ENCODE measurements around the gene TH.
A peak's percentile ranks its signal among the peaks of the same experiment; 100 is the strongest.

The TH gene

DNA sequence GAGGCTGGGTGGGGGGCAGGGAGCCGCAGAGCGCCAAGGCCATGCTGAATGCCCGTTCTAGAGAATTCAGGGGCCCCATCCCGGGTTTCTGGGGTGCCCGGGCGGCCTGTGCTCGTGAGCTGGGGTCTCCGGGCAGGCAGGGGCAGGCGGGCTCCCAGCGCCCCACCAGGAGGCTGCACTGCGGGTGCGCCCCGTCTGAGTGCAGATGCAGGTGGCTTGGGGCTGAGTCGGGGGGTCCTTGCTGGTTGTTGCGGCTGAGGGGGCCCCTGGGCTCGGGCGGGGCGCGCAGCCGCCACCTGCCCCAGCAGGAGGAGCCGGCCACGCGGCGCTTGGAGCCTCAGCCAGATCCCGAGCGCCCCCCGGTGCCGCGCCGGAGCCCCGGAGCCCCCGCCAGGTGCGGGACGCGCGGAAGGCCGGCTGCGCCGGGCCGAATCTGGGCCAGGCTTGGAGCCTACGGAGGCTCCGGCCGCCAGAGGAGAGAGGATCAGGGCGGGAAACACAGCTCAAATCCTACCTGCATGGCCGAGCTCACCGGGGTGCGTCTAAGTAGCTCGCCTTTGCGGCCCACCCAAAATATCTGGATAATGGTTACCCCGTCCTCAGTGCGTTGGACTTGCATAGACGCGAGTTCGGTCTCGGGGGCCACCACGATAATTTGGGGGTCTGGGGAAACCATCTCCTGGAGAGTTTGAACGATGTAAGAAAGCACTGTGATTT lies 31.8 kb downstream of the TH start:
- DNase-seq: peak; percentile 30

- DNase-seq: no peak
Measured at GRCh38 chr11:2139123-2139521, 32.5 kb downstream of the TH start, which contains the start of gene IGF2. TSS of gene IGF2 (minus strand) at chr11:2139389. CDS start at chr11:2135523, 3,866 bp downstream.

DNA sequence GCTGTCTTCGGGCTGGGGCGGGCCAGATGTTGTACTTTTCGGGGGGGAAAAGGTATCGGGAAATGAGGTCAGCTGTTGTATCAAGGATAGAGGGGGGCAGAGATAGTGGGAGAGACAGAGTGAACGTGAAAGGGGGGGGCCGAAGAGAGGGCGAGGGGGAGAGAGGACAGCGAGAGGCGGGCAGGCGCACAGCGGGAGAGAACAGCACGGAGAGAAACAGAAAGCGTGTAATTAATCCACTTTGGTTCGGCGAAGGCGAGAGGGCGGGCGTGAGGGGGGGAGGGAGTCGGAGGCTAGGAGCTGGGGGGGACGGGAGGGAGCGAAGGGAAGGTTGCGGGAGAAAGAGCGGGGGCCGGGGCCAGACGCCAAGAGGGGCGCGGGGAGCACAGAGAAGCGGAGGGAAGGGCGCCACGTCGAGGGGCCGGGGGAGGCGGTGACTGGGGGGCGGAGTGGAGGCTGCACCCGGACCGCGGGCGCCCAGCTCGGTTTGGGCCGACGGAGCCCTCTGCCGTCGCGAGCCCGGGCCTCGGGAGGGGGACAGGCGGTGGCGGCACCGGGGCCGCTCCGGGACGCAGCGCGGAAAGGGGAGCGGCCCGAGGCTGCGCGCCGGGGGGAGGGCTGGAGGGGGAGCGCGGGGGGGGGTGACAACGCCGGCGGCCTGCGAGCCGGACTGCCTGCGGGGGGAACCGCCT lies 33.0 kb downstream of the TH start:
- DNase-seq: no peak

GRCh38 chr11:2138068-2138430 lies 33.6 kb downstream of the TH start:
- no peak for DNase-seq

DNA sequence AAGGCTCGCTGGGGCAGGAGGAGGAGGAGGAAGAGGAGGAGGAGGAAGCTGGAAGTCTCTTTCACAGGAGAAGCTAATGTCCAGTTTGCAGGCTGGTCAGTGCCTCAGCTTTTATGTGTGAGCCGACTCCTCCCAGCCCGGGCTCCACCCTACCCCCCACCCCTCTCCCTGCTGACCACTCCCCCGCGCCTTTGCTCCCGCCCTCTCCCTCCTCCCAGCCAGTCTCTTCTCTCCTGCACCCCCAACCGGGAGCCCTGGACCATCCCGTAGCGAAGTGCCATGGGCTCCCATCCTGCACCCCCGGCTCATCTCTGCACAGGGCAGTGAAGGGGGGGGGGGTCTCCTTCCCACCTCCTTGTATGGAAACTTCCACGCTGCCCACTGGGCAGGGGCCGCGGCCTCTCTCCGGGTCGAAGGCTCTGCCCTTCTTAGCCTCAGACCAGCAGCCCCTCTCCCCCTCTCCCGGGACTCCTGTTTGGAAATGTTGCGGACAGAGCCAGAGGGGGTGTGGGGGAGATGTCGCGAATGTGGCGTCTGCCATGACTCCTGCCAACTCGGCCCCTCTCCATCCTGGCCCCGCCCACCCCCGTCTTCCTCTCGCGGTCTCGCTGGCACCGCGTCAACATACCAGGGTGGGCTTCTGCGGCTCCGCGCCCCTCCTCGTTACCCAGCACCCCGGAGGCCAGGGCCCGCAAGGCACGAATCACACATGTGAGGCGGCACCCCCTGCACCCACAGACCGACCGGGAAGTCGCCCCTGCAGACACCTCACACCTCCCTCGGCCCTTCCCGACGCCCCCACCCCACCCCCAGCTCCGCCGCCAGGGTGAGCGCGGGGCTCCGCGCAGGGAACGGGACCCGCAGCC lies 34.2 kb downstream of the TH start:
- peak; percentile 17 for DNase-seq

DNA sequence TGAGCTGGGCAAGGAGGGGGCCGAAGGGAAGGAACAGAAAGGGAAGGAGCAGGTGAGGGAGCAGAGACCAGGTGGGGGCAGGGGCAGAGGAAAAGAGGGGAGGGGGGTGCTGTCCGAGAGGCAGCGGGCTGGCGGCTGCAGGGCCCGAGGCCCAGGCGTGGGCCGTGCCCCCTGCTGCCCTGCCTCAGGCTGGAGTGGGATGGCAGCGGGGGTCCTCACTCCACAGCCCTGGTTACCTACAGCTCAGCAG lies 34.7 kb downstream of the TH start:
- DNase-seq: no peak

GRCh38 chr11:2136209-2136951 lies 35.2 kb downstream of the TH start:
- no peak for DNase-seq

GRCh38 chr11:2135648-2136201 lies 35.9 kb downstream of the TH start:
- DNase-seq: no peak

GRCh38 chr11:2135018-2135569 lies 36.5 kb downstream of the TH start:
- DNase-seq: no peak

DNA sequence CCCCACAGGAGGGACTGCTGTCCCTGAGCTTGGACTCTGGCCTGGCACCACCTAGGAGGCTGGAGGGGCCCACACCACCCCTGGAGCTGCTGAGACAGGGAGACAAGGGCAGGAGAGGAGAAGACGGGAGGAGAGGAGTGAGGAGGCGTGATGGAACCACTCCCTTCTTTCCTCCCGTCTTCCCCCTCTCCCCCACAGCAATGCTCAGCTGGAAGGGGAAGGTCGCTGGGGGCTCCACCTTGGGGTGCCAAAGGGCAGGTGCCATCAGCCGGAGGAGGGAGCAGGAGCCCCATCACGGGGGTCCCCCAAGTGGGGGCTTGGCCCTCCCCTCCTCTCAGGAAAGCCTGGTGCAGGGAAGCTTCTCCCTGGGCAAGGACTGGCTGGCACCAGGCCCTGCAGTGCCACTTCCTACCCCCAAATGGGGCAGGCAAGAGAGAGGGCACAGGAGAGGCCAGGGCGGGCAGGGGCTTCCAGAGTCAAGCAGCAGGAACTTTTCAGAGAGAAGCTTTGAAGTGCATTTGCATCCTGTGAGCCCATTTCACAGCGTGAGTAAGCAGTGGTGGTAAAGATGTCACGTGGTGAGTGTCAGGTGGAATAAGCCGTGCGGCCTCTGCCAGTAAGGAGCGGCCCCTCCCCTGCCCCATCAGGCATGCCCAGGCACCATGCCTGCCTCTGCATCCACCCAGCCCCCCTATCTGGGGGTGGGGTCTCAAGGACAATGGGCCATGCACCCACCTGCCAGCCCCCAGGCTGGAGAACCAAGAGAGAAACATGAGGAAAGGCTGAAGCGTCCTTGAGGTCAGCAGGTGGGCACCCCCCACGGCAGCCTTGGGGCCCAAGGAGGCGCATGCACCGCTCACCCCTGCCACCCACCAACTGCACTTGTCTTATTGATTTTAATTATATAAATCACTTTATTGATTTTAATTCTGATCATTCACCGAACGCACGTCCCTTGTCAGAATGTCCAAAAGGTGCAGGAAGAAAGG lies 37.3 kb downstream of the TH start:
- no peak for DNase-seq

- DNase-seq: no peak
Measured at GRCh38 chr11:2133241-2134021, 38.2 kb downstream of the TH start.

- DNase-seq: no peak
Measured at GRCh38 chr11:2132874-2133240, 38.8 kb downstream of the TH start.

GRCh38 chr11:2132246-2132645 lies 39.4 kb downstream of the TH start:
- no peak for DNase-seq

- DNase-seq: no peak
Measured at GRCh38 chr11:2131371-2132236, 40.0 kb downstream of the TH start.

DNA sequence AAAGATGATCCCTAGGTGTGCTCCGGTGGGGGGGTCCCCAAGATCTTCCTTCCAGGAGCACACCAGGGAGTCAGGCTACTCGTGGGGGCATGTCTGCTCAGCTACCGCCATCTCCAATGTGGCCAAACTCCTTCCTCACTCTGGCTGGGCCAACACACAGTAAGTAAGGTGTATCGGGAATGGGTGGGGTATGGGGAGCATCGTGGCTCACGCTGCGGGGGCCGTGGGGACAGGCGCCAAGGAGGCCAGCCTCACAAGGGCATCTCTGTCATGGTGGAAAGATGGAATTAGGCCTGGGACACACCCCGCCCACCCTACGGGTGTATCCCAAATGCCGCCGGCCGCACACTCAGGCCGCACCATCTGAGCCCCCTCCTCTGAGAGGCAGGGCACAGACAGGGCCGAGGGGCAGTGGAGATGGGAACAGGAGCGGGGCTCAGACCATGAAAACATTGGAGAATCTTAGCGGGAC lies 40.7 kb downstream of the TH start:
- no peak for DNase-seq

DNA sequence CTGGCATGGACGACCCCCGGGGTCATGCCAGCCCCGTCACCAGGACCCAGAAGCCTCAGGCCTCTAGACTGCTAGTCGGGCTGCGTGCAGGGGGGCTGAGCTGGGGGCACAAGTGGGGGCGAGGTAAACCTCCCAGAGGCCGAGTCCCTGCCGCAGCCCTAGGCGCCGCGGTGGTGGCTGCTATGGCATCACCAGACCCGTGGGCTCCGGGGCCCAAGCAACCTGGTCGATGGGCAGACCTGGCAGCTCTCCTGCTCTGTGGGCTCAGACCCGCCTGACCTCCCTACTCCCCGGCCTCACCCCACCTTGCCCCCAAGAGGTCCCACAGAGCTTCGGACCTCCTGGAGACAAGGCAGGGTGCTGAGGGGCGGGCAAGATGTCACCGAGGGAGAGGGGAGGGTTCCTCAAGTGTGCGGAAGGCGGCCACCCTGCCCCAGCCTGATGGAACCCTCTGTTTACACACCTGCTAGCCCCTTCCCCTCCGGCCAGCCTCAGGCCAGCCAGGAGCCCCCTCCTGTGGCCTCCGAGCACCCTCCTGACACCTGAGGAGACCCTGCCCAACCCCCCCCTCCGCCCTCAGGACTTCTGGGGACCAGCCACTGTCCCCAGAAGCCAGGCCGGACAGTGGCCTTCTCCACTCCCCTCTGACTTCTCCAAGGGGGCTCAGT lies 41.8 kb downstream of the TH start:
- DNase-seq: no peak

DNA sequence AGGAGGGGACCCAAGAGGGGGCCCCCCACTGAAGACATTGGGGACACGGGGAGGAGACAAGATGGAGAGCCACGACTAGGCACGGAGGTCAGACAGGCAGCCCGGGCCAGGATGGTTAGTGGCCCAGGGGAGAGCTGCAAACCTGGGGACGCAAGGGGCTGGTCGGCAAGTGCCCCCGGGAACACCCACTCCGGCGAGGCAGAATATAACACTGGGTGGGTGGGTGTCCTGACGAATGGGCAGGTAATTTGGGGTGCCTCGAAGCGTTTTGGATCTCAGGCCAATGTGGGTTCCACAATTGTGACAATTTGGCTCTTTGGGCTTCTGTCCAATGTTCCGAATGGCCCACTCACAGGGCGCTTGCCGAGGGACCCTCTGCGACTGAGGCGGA lies 42.3 kb downstream of the TH start:
- no peak for DNase-seq

GRCh38 chr11:2128511-2129307 lies 42.9 kb downstream of the TH start:
- no peak for DNase-seq
